Liver (tissue), 9 donors: ENCODE data around the gene SYNDIG1. TPM values are rescaled to one million over a fixed set of nuclear protein-coding genes. Genes with fewer than 3 reads are reported as not detected.

ENCODE experiments used
- DNase-seq: peaks from one replicate; pipeline ENCODE4 v3.0.0-alpha.2; 2017; ENCODE audit warnings: low spot score
- H3K27ac ChIP-seq, 2 donors: one replicate each; pipeline ENCODE4 v1.7.0; 2013; ENCODE audit warnings: inconsistent platforms in 2 of 2, low read length in 2 of 2, control low read depth in 1 of 2, low read depth in 1 of 2, mild to moderate bottlenecking in 1 of 2
- H3K27me3 ChIP-seq, 4 donors: one replicate each; pipeline versions ENCODE4 v1.6.1 to v1.7.0; 2013; ENCODE audit warnings: low read length in 3 of 4, inconsistent platforms in 1 of 4, mild to moderate bottlenecking in 1 of 4, moderate library complexity in 1 of 4; ENCODE audit not compliant: control insufficient read depth in 4 of 4, insufficient read depth in 4 of 4
- H3K36me3 ChIP-seq, 4 donors: one replicate each; pipeline versions ENCODE4 v1.6.1 to v1.7.0; 2013; ENCODE audit warnings: low read length in 3 of 4, mild to moderate bottlenecking in 3 of 4, low read depth in 1 of 4, moderate library complexity in 1 of 4; ENCODE audit not compliant: control insufficient read depth in 4 of 4, insufficient read depth in 3 of 4
- H3K4me1 ChIP-seq, 4 donors: one replicate each; pipeline versions ENCODE4 v1.6.1 to v1.7.0; 2013; ENCODE audit warnings: low read length in 3 of 4, mild to moderate bottlenecking in 3 of 4, moderate library complexity in 1 of 4; ENCODE audit not compliant: control insufficient read depth in 4 of 4, insufficient read depth in 4 of 4
- H3K4me3 ChIP-seq, 3 donors: one replicate each; pipeline versions ENCODE4 v1.6.1 to v1.7.0; 2013; ENCODE audit warnings: low read length in 3 of 3, control low read depth in 1 of 3, low read depth in 1 of 3, mild to moderate bottlenecking in 1 of 3
- H3K9ac ChIP-seq, 2 donors: one replicate each; pipeline ENCODE4 v1.7.0; 2013; ENCODE audit warnings: low read length in 2 of 2, mild to moderate bottlenecking in 2 of 2, moderate library complexity in 2 of 2, control low read depth in 1 of 2, low read depth in 1 of 2
- H3K9me3 ChIP-seq, 4 donors: one replicate each; pipeline versions ENCODE4 v1.6.1 to v1.7.0; 2013; ENCODE audit warnings: low read length in 3 of 4; ENCODE audit not compliant: control insufficient read depth in 4 of 4
- EGR1 ChIP-seq, 2 donors: IDR thresholded peaks; 2 replicates each; pipeline ENCODE4 v1.6.1; 2016 to 2018; ENCODE audit warnings: antibody characterized with exemption in 2 of 2, low read depth in 2 of 2
- FOXA1 ChIP-seq: IDR thresholded peaks from 2 replicates; pipeline ENCODE4 v1.6.1; 2016; ENCODE audit warnings: antibody characterized with exemption
- FOXA2 ChIP-seq: IDR thresholded peaks from 2 replicates; pipeline ENCODE4 v1.6.1; 2016; ENCODE audit warnings: antibody characterized with exemption
- HNF4A ChIP-seq, 2 donors: conservative IDR thresholded peaks; 2 replicates each; pipeline ENCODE4 v1.6.1; 2016; ENCODE audit warnings: antibody characterized with exemption in 2 of 2, mild to moderate bottlenecking in 2 of 2
- HNF4G ChIP-seq: IDR thresholded peaks from 2 replicates; pipeline ENCODE4 v1.6.1; 2016; ENCODE audit warnings: antibody characterized with exemption
- MAX ChIP-seq: IDR thresholded peaks from 2 replicates; pipeline ENCODE4 v1.6.1; 2016; ENCODE audit warnings: antibody characterized with exemption
- NR2F2 ChIP-seq: IDR thresholded peaks from 2 replicates; pipeline ENCODE4 v1.6.1; 2016; ENCODE audit warnings: antibody characterized with exemption
- RXRA ChIP-seq, 2 donors: IDR thresholded peaks; 2 replicates each; pipeline ENCODE4 v1.6.1; 2017 to 2018; ENCODE audit warnings: antibody characterized with exemption in 2 of 2, mild to moderate bottlenecking in 1 of 2
- YY1 ChIP-seq: IDR thresholded peaks from 2 replicates; pipeline ENCODE4 v1.6.1; 2016; ENCODE audit warnings: antibody characterized with exemption, mild to moderate bottlenecking
- WGBS: extraction: QIAGEN DNeasy Blood & Tissue Kit; methylation state at CpG from one replicate; pipeline ENCODE4 v1.1.7; 2013; 5-methylcytosine and 5-hydroxymethylcytosine counted together
- polyA plus RNA-seq, 2 donors: library from polyadenylated mRNA; stranded (reverse) in 1 of 2; unstranded in 1 of 2; fragments of 200-250 nt in 1 of 2; fragments of >200 nt in 1 of 2; fragmentation: Nextera tagmentation in 1 of 2; extraction: Ambion mirVana in 1 of 2; gene quantifications; one replicate each; pipeline versions ENCODE4 v1.2.1 to v1.2.3, GENCODE V29; 2013 to 2015
- total RNA-seq, 2 donors: library from RNA; depleted of rRNA; stranded (reverse); fragments of >200 nt; gene quantifications; one replicate each; pipeline ENCODE4 v1.2.3, GENCODE V29; 2014
- TF ChIP-seq, protein P1 (sequence below): IDR thresholded peaks from 2 replicates; pipeline ENCODE4 v1.6.1; 2016; ENCODE audit warnings: antibody characterized with exemption
- TF ChIP-seq, protein P2 (sequence below): IDR thresholded peaks from 2 replicates; pipeline ENCODE4 v1.6.1; 2016; ENCODE audit warnings: antibody characterized with exemption, mild to moderate bottlenecking
- TF ChIP-seq, protein P3 (sequence below): fragments of 150-350 bp; IDR thresholded peaks from 2 replicates; pipeline ENCODE4 v1.5.1; 2017; ENCODE audit warnings: improper control_type of control experiment, low read depth, low read length; ENCODE audit not compliant: missing input control
- donor health status: healthy.
- donor health status: healthy.
- donor health status: healthy.
- donor health status: healthy.
- donor health status: healthy.

SYNDIG1 gene
- total and polyA plus RNA-seq, 4 donors, result 0.05 to 0.08 TPM; not detected in 2

DNA sequence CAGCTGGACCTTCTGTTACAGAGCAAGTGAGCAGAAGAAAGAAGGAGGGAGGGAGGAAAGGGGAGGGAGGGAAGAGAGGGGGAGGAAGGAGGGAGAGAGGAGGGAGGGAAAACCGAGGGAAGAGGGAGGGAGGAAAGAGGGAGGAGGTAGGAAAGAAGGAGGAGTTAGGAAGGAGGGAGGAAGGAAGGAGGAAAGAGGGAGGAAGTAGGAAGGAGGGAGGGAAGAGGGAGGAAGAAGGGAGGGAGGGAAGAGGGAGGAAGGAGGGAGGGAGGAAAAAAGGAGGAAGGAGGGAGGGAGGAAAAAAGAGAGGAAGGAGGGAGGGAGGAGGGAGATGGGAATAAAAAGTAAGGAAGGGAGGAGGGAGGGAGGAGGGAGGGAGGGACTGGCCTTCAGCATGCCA, 191.8 kb downstream of the SYNDIG1 start:
- Histone ChIP-seq H3K4me1 (no peaks in the 10 kb centered on the region), H3K36me3 (no peaks in the 10 kb centered on the region), H3K27ac (no peak overlapping the region), H3K9me3 (no peaks in the 10 kb centered on the region), H3K27me3 (peaks cover 0 to 3% (median 0%) of the 10 kb centered on the region in 4 donors), H3K9ac (no peak overlapping the region), H3K4me3 (no peak overlapping the region)
- TF ChIP-seq, protein P1, sequence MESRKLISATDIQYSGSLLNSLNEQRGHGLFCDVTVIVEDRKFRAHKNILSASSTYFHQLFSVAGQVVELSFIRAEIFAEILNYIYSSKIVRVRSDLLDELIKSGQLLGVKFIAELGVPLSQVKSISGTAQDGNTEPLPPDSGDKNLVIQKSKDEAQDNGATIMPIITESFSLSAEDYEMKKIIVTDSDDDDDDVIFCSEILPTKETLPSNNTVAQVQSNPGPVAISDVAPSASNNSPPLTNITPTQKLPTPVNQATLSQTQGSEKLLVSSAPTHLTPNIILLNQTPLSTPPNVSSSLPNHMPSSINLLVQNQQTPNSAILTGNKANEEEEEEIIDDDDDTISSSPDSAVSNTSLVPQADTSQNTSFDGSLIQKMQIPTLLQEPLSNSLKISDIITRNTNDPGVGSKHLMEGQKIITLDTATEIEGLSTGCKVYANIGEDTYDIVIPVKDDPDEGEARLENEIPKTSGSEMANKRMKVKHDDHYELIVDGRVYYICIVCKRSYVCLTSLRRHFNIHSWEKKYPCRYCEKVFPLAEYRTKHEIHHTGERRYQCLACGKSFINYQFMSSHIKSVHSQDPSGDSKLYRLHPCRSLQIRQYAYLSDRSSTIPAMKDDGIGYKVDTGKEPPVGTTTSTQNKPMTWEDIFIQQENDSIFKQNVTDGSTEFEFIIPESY, result no peak
- TF ChIP-seq HNF4G (no peak), FOXA1 (no peak), YY1 (no peak), FOXA2 (no peak), EGR1 (IDR thresholded peaks at IDR 0.05; ENCODE audit: low read depth in 2 of 2) (no peak), RXRA (IDR thresholded peaks at IDR 0.05) (no peak), MAX (no peak)
- TF ChIP-seq, protein P2, sequence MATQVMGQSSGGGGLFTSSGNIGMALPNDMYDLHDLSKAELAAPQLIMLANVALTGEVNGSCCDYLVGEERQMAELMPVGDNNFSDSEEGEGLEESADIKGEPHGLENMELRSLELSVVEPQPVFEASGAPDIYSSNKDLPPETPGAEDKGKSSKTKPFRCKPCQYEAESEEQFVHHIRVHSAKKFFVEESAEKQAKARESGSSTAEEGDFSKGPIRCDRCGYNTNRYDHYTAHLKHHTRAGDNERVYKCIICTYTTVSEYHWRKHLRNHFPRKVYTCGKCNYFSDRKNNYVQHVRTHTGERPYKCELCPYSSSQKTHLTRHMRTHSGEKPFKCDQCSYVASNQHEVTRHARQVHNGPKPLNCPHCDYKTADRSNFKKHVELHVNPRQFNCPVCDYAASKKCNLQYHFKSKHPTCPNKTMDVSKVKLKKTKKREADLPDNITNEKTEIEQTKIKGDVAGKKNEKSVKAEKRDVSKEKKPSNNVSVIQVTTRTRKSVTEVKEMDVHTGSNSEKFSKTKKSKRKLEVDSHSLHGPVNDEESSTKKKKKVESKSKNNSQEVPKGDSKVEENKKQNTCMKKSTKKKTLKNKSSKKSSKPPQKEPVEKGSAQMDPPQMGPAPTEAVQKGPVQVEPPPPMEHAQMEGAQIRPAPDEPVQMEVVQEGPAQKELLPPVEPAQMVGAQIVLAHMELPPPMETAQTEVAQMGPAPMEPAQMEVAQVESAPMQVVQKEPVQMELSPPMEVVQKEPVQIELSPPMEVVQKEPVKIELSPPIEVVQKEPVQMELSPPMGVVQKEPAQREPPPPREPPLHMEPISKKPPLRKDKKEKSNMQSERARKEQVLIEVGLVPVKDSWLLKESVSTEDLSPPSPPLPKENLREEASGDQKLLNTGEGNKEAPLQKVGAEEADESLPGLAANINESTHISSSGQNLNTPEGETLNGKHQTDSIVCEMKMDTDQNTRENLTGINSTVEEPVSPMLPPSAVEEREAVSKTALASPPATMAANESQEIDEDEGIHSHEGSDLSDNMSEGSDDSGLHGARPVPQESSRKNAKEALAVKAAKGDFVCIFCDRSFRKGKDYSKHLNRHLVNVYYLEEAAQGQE, result no peak
- no peak for DNase-seq
- WGBS, result 51% methylated on average over 1 of the region's 1 CpG

GRCh38 chr20:24662322-24662721, 192.9 kb downstream of the SYNDIG1 start:
- Histone ChIP-seq H3K4me3 (no peak overlapping the region), H3K9ac (no peak overlapping the region), H3K27ac (no peak overlapping the region), H3K27me3 (peaks cover 0 to 3% (median 0%) of the 10 kb centered on the region in 4 donors), H3K9me3 (no peaks in the 10 kb centered on the region), H3K4me1 (no peaks in the 10 kb centered on the region), H3K36me3 (no peaks in the 10 kb centered on the region)
- TF ChIP-seq HNF4A (conservative IDR thresholded peaks at IDR 0.05), result no peak
- TF ChIP-seq NR2F2, result no peak
- TF ChIP-seq, protein P1, result no peak
- no peak for TF ChIP-seq RXRA (IDR thresholded peaks at IDR 0.05)
- TF ChIP-seq, protein P3, sequence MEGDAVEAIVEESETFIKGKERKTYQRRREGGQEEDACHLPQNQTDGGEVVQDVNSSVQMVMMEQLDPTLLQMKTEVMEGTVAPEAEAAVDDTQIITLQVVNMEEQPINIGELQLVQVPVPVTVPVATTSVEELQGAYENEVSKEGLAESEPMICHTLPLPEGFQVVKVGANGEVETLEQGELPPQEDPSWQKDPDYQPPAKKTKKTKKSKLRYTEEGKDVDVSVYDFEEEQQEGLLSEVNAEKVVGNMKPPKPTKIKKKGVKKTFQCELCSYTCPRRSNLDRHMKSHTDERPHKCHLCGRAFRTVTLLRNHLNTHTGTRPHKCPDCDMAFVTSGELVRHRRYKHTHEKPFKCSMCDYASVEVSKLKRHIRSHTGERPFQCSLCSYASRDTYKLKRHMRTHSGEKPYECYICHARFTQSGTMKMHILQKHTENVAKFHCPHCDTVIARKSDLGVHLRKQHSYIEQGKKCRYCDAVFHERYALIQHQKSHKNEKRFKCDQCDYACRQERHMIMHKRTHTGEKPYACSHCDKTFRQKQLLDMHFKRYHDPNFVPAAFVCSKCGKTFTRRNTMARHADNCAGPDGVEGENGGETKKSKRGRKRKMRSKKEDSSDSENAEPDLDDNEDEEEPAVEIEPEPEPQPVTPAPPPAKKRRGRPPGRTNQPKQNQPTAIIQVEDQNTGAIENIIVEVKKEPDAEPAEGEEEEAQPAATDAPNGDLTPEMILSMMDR, result no peak
- TF ChIP-seq MAX, result no peak
- no peak for DNase-seq
- WGBS, result 78% methylated on average over 8 of the region's 8 CpGs
